DMS79 treated with DMSO at 0.1 percent for 48 hours (cell line): ENCODE measurements around the gene EMD.

Source experiments
- DNase-seq: peaks from one replicate; lab custom pipeline; 2025; lab: John Stamatoyannopoulos, UW

The EMD gene

DNA sequence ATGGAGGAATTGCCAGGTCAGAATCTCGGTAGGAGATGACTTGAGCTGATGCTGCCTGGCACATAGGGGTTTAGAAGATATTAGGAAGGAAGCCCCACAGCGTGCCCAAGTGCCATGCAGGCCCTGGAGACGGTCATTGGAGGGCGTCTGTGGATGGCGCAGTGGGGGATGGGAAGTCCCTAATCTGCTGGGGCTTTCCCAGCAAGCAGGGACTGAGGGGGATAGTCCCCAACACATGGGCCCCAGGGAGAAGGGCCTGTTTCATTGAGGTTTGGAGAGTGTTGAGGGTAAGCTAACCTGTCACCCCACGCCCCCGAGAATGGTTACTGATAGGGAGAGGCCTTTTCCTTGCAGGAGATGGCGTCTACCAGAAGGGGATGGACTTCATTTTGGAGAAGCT, 40.1 kb downstream of the EMD start:
- DNase-seq = no peak

- peak; percentile 48 for DNase-seq
Measured at GRCh38 chrX:154419688-154420401, 40.8 kb downstream of the EMD start.

DNA sequence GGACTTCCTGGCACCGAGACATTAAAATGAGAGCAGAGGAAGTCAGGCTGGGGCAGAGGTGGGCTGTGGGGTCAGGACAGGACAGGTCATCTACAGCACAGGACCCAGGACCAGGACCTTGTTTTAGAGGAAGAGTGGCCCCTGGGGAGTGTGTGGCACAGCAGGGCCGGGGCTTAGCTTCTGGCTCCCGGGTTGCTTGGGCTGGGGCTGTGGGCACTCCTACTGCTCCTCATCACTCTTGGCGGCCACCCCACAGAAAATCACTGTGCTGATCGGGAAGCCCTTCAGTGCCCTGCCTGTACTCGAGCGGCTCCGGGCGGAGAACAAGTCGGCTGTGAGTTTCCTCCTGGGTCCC, 41.3 kb downstream of the EMD start:
- DNase-seq = no peak

DNA sequence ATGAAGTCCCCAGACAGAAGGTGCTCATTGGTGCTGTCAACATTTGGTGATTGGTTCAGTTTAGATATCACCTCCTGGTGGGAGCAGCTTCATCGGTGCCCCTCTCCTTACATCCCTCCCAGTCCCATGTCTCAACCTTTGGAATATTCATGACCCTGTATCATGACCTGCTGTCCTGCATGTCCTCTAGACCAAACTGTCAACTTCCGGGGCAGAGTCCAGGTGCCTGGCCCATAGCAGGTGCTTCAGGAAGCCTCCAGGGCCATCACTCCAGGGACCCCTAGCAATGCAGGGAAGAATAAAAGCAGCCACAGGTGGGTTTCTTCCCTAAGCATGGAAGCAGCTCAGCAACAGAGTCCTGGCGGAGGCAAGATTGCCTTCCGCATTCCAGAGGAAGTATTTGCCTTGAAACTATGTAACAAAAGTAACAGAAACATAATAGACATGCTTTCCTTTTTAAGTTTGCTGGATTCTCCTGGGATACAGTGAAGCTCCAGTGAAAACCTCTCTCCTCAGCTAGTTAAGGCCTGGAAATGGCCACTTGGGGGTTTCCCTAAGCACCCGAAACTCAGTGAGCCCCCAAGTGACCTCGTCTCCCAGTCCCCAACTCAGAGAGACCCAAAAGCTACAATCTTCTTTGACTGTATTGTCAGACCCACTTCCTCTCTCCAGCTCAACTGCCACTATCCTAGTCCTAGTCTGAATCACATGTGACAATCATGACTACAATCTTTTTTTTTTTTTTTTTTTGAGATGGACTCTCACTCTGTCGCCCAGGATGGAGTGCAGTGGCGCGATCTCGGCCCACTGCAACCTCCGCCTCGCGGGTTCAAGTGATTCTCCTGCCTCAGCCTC, 48.0 kb downstream of the EMD start:
- DNase-seq = no peak

- DNase-seq = peak; percentile 67
Measured at GRCh38 chrX:154428176-154429171, 49.4 kb downstream of the EMD start, which contains the start of gene ATP6AP1. ATP6AP1 (plus strand) TSS chrX:154428677; CDS start chrX:154428693, 16 bp downstream.

- DNase-seq = no peak
Measured at GRCh38 chrX:154429711-154430110, 50.6 kb downstream of the EMD start.

DNA sequence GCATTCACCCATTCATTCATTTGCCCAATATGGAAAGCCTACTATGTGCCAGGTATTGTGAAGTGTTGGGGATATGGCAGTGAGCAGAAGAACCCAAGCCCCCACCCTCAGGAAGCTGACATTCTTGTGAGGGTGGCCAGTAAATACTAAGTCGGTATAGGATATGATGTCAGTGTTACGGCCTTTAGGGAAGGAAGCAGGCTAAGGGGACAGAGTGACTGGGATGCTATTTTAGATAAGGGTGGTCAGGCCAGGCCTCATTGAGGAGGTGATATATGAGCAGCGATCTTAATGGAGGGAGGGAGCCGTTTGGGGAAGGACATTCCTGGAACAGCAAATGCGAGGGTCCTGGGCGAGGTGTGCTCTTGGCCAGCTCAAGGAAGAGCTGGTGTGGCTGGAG, 51.4 kb downstream of the EMD start:
- no peak for DNase-seq

DNA sequence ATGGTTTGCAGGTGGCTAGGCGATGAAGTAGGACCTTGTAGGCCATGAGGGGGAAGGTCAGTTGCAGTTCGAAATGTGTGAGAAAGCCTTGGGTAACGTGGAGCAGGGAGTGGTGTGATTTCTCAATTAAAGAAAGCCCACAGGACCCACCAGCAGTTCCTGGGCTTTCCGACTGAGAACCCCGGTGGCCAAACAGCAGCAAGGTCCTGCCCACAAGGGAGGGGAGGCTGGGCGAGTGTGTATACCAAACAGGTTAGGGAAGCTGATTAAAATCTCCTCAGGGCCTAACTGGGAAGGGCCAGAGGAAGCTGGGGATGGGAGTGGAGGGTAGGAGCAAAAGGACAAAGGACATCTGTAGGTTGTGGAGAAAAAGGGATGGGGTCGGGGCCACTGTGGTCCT, 51.8 kb downstream of the EMD start:
- no peak for DNase-seq
